ENCODE results near the gene GH1. TPM values are rescaled to one million over a fixed set of nuclear protein-coding genes. Genes with fewer than 3 reads are reported as not detected.

GH1 gene
- total RNA-seq, 1 experiment from 2014 or later = not detected

DNA sequence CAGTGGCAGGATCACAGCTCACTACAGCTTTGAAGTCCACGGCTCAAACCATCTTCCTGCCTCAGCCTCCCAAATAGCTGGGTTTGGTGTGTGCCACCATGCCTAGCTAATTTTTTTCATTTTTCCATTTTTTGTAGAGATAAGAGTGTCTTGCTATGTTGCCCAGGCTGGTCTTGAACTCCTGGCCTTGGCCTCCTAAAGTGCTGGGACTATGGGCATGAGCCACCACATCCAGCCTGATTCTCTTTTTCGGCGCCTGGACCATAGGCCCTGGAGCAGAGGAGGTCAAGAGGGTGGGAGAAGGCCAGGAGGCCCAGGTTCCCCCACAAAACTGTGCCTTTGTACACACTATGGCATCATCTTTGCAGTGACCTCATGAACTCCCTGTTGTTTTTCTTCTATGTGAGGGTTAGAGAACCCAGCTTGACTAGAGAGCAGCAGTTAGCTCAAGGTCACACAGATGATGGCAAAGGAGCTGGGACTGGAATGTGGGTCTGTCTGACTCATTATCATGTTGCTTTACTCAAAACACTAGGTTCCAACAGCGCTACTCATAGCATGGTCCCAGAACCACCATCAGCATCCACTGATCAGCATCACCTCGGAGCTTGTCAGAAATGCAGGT, 37.8 kb upstream of the GH1 start:
- H2BK15ac ChIP-seq (ENCODE audit: low read depth, low read length) = no peak overlapping the region
- no peak overlapping the region for H3K14ac ChIP-seq (ENCODE audit: insufficient read depth, low read length)
- no peaks in the 10 kb centered on the region; the same call in 1 of the 2 replicates for H3K27me3 Mint-ChIP-seq (ENCODE audit: low read depth)
- H3K4me3 Mint-ChIP-seq = no peak overlapping the region
- H4K5ac ChIP-seq (ENCODE audit: insufficient read length, low read depth, low read length) = no peak overlapping the region
- H3K9me3 ChIP-seq (ENCODE audit: control insufficient read depth, low read depth, low read length) = no peaks in the 10 kb centered on the region
- no peak overlapping the region for H2AK5ac ChIP-seq (ENCODE audit: insufficient read length, low read length)
- H3K9me3 Mint-ChIP-seq = no peaks in the 10 kb centered on the region
- no CpG with 5 or more reads among the region's 5 CpGs for WGBS (ENCODE audit: extremely low coverage, insufficient read length, low lambda C conversion rate)
- H3K4me1 ChIP-seq (ENCODE audit: insufficient read depth, low read length) = no peaks in the 10 kb centered on the region
- no peaks in the 10 kb centered on the region for H3K27me3 ChIP-seq (ENCODE audit: insufficient read depth, low read length)
- H2BK5ac ChIP-seq (ENCODE audit: insufficient read length, low read length) = no peak overlapping the region
- no peak overlapping the region for H3K4ac ChIP-seq (ENCODE audit: low read depth, low read length)
- H2AFZ ChIP-seq (ENCODE audit: low read length) = no peak overlapping the region
- no peaks in the 10 kb centered on the region for H3K79me1 ChIP-seq (ENCODE audit: insufficient read depth, low read depth, low read length, poor library complexity, severe bottlenecking)
- no peak for DNase-seq
- H3K27ac ChIP-seq (ENCODE audit: insufficient read length, low read depth, low read length) = no peak overlapping the region
- no peak overlapping the region for H4K91ac ChIP-seq (ENCODE audit: insufficient read length, low read depth, low read length)
- H2BK20ac ChIP-seq (ENCODE audit: low read depth, low read length, poor library complexity, severe bottlenecking) = no peak overlapping the region
- TF ChIP-seq, protein P1, sequence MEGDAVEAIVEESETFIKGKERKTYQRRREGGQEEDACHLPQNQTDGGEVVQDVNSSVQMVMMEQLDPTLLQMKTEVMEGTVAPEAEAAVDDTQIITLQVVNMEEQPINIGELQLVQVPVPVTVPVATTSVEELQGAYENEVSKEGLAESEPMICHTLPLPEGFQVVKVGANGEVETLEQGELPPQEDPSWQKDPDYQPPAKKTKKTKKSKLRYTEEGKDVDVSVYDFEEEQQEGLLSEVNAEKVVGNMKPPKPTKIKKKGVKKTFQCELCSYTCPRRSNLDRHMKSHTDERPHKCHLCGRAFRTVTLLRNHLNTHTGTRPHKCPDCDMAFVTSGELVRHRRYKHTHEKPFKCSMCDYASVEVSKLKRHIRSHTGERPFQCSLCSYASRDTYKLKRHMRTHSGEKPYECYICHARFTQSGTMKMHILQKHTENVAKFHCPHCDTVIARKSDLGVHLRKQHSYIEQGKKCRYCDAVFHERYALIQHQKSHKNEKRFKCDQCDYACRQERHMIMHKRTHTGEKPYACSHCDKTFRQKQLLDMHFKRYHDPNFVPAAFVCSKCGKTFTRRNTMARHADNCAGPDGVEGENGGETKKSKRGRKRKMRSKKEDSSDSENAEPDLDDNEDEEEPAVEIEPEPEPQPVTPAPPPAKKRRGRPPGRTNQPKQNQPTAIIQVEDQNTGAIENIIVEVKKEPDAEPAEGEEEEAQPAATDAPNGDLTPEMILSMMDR (conservative IDR thresholded peaks at IDR 0.05) = no peak
- H3K18ac ChIP-seq (ENCODE audit: insufficient read length, low read depth, low read length) = no peak overlapping the region
- H3K4me2 ChIP-seq (ENCODE audit: insufficient read depth, insufficient read length, low read length) = no peak overlapping the region
- H3K4me1 Mint-ChIP-seq = peaks cover 11 to 15% of the 10 kb centered on the region in 2 experiments
- H2BK120ac ChIP-seq (ENCODE audit: low read depth, low read length, poor library complexity, severe bottlenecking) = no peak overlapping the region
- no peaks in the 10 kb centered on the region for H4K20me1 ChIP-seq (ENCODE audit: control insufficient read depth, insufficient read depth, insufficient read length)
- no peaks in the 10 kb centered on the region for H3K79me2 ChIP-seq (ENCODE audit: insufficient read depth, low read length)
- H3K23me2 ChIP-seq (ENCODE audit: insufficient read length, low read depth, low read length, poor library complexity, severe bottlenecking) = peaks cover 7% of the 10 kb centered on the region
- H3K36me3 Mint-ChIP-seq (ENCODE audit: insufficient read depth in 1 of 3, low read depth in 3 of 3) = peaks cover 2 to 8% (median 4%) of the 10 kb centered on the region in 3 experiments; a peak in 3 of 7 replicates
- no peak overlapping the region for H3T11ph ChIP-seq (ENCODE audit: low read length)
- H3K56ac ChIP-seq (ENCODE audit: insufficient read length, low read depth, low read length) = no peak overlapping the region
- no peak overlapping the region for H3K23ac ChIP-seq (ENCODE audit: insufficient read length, low read depth, low read length)
- H2BK12ac ChIP-seq (ENCODE audit: insufficient read length, low read depth, low read length) = no peak overlapping the region
- no peak overlapping the region for H3K27ac Mint-ChIP-seq
- no peak overlapping the region for H4K8ac ChIP-seq (replicated peaks; ENCODE audit: insufficient read length, low read depth, low read length)
- H3K9ac ChIP-seq (ENCODE audit: extremely low read depth, insufficient read length, low read length) = no peak overlapping the region
